KOPT-K1 (cell line): ENCODE results near the gene XCR1.
"Not testable (repeated sequence)": the region's sequence is repeated elsewhere in the genome, so short reads cannot be mapped to it uniquely, and the experiment has no call there.

Source experiments
- H3K27ac ChIP-seq: fragments of 200-600 bp; sonication (generic); 2 replicates; pipeline ENCODE4 v1.5.1; 2016; ENCODE audit warnings: antibody characterized with exemption, mild to moderate bottlenecking, low read depth, low read length; ENCODE audit not compliant: poor library complexity, severe bottlenecking
- H3K36me3 ChIP-seq: fragments of 200-600 bp; sonication (generic); 2 replicates; pipeline ENCODE4 v1.5.1; 2017; ENCODE audit warnings: antibody characterized with exemption, mild to moderate bottlenecking, low read length, moderate library complexity; ENCODE audit not compliant: insufficient read depth
- H3K9me3 ChIP-seq: fragments of 200-600 bp; sonication (generic); 2 replicates; pipeline ENCODE4 v1.5.1; 2017; ENCODE audit warnings: antibody characterized with exemption, low read length, mild to moderate bottlenecking; ENCODE audit not compliant: insufficient read depth, poor library complexity, severe bottlenecking

The XCR1 gene

DNA sequence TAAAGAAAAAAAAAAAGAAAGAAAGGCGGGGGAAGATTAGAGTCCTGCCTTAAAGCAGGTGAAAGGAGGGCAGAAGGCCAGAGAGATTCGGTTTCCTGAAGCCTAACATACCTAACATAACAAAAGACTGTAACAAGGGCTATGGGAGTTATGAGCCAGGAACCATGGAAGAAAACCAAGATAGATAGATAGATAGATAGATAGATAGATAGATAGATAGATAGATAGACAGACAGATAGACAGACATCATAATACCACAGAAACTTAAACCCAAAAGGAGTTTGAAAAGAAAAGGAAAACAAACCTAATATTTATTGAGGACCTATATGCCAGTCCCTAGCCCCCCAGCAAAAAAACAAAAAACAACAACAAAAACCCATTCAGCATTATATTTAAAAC is 29.3 kb downstream of the XCR1 start:
- Histone ChIP-seq H3K9me3 (no peaks in the 10 kb centered on the region), H3K27ac (no peak overlapping the region), H3K36me3 (no peaks in the 10 kb centered on the region)

DNA sequence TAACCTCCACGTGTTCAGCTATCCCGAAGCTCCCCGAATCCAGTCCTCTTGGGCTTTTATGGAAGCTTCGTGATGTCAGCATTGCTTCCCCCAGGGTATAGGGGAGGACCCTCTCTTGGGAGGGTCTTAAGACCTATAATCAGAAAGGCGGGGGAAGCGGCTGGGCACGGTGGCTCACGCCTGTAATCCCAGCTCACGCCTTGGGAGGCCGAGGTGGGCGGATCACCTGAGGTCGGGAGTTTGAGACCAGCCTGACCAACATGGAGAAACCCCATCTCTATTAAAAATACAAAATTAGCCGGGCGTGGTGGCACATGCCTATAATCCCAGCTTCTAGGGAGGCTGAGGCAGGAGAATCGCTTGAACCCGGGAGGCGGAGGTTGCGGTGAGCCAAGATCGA is 29.8 kb downstream of the XCR1 start:
- not testable (repeated sequence) for H3K9me3 ChIP-seq, H3K36me3 ChIP-seq, H3K27ac ChIP-seq

DNA sequence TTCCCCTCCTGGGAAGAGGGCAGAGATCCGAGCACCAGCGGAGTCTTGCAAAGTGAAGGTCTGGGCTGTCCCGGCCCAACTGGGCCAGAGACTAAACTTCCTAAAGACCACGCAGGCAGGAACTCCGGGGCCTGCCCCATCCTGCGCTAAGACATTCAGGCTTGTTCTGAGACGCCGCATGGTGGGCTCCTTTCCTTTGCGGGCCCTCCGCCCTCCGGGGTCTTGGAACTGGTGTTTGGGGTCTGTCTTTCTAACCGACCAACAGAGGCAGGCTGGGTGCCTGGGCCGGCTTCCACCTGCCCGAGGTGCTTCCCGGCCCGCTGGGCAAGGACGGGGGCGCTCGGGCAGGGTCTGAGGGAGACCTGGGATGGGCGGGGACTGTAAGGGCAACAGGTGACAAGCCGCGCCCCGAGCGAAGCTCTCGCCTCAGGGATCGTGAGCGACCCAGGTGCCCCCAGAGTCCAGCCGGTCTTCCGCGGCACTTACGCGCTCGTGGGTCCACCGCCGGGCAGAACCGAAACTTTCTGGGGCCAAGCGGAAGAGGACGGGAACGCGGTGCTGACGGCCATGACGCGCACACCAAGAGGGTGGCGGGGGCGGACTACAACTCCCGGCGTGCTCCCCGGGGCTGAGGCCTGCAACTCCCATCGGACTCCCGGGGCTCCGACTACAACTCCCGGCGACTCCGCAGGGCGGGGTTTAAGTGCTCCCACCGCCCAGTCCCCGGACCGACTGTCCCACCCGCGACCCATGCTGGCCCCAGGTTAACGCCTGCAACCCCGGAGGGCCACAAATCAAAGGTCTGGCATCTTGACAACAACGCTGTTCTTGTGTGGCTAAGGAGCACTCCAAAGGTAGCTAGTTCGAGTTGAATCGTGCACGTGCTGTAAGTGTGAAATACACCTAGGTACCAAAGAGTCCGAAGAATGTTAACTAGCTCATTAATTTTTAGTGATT is 31.8 kb downstream of the XCR1 start, which contains the start of gene FYCO1:
TSS of gene FYCO1 (minus strand) at position 589 of the 957 bp plus-strand sequence. CDS start 10,914 bp downstream, outside the sequence.
- H3K27ac ChIP-seq, result peak within 1 kb of the TSS; percentile 90
- H3K9me3 ChIP-seq, result no peaks in the 10 kb centered on the region
- H3K36me3 ChIP-seq, result peaks cover 7% of the 10 kb centered on the region; the same call in 1 of the 2 replicates

DNA sequence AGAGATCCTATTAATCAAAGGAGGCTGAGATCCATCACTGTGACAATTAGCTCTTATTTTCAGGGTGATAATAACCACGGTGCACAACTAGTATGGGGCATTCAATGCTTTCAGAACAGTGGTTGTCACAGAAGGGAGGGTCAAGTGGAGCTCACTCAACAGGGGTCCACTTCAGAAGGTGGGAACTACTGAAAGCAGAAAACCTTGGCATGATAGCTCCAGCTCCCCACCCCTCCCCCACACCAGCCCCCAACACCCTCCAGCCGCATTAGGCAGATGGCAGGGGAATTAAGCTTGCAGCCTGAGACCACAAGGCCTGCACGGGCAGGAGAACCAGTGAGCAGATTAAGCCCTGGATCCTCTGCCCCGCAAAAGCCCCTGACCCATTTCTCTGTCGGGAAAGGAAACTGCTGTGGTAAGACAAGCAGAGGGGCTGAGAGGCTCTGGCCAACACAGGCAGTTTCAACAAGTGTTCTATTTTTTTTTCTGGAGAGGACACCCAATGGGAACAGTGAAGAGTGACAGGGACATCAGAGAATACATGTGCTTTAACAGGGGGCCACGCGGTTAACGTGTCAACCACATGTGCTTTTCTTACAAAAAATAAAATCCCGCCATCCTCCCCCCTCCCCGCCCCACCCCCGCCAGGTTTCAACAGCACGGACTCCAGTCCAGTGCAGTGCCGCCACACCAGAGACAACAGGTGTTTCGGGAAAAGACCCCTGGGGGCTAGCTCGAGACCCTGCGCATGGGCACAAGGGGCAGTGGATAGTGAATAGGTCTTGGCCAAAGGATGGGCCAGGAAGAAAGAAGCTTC is 32.7 kb downstream of the XCR1 start:
- peaks cover 10% of the 10 kb centered on the region; the same call in 1 of the 2 replicates for H3K36me3 ChIP-seq
- peak overlapping the region; percentile 90 for H3K27ac ChIP-seq
- H3K9me3 ChIP-seq, result no peaks in the 10 kb centered on the region

- H3K9me3 ChIP-seq, result no peaks in the 10 kb centered on the region
- peak overlapping the region; percentile 90 for H3K27ac ChIP-seq
- peaks cover 15% of the 10 kb centered on the region; the same call in 1 of the 2 replicates for H3K36me3 ChIP-seq
Measured at GRCh38 chr3:45993421-45994027, 33.8 kb downstream of the XCR1 start.

GRCh38 chr3:45992821-45993221 is 34.5 kb downstream of the XCR1 start:
- H3K27ac ChIP-seq, result peak overlapping the region; percentile 90
- H3K9me3 ChIP-seq, result no peaks in the 10 kb centered on the region
- peaks cover 18% of the 10 kb centered on the region; the same call in 1 of the 2 replicates for H3K36me3 ChIP-seq

DNA sequence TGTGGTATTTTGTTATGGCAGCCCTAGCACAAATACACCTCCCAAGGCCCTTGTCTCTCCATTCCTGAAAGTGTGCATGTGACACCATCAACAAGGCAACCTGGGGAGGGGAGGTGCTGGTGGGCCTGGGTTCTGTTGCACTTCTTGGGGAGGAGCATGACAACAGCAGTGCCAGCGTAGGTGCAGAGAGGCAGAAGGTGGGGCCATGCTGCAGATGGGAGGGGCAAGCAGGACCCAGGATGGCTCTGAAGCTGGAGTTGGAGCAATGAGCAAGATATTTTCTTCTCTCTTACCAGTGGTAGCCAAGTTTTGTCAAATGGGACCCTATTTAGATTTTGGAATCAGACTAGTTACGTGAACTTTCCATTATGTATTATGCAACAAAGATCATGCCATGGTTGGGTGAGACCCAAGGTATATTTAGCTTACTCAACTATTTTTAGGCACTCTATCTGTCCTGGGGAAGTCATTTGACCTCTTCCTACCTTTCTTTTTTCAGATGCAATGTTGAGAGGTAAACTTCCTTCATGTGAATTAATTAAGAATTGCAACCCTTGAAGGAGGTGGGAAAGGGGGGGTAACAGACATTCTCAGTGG is 35.1 kb downstream of the XCR1 start:
- Histone ChIP-seq H3K36me3 (peaks cover 23% of the 10 kb centered on the region; the same call in 1 of the 2 replicates), H3K27ac (peak overlapping the region; percentile 90), H3K9me3 (no peaks in the 10 kb centered on the region)

DNA sequence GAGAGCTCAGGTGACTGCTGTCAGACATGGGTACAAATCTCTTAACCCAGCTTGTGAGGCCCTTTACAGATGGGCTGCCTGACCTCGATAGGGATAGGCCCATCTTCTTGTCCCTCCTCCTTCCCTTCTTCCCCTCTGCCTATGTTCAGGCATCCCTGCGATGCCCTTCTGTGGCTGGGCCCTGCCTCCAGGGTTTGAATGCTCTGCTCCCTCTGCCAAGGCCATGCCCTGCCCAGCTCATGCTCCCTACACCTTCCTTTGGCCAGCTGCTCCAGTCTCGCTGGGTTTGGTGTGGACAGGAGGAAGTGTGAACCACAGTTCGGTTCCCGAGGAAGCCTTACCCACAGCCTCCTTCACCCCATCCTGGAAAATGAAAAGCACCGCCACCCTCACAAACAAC is 35.9 kb downstream of the XCR1 start:
- peaks cover 24% of the 10 kb centered on the region; the same call in 1 of the 2 replicates for H3K36me3 ChIP-seq
- no peaks in the 10 kb centered on the region for H3K9me3 ChIP-seq
- peak overlapping the region; percentile 26 for H3K27ac ChIP-seq

- Histone ChIP-seq H3K27ac (peak overlapping the region; percentile 19), H3K36me3 (peaks cover 26% of the 10 kb centered on the region)
Measured at GRCh38 chr3:45990181-45990580, 37.1 kb downstream of the XCR1 start.

GRCh38 chr3:45988804-45989203 is 38.5 kb downstream of the XCR1 start:
- Histone ChIP-seq H3K36me3 (peaks cover 39% of the 10 kb centered on the region), H3K27ac (no peak overlapping the region), H3K9me3 (no peaks in the 10 kb centered on the region)

More at GRCh38 chr3:45990181-45990580, 37.1 kb downstream of the XCR1 start:
- H3K9me3 ChIP-seq, result no peaks in the 10 kb centered on the region

- Histone ChIP-seq H3K9me3 (no peaks in the 10 kb centered on the region), H3K36me3 (peaks cover 44% of the 10 kb centered on the region), H3K27ac (peak overlapping the region; percentile 29)
Measured at GRCh38 chr3:45988362-45988761, 38.9 kb downstream of the XCR1 start.

- Histone ChIP-seq H3K27ac (peak overlapping the region; percentile 29), H3K9me3 (no peaks in the 10 kb centered on the region), H3K36me3 (peaks cover 51% of the 10 kb centered on the region)
Measured at GRCh38 chr3:45987368-45988291, 39.7 kb downstream of the XCR1 start.

- no peaks in the 10 kb centered on the region for H3K9me3 ChIP-seq
- H3K36me3 ChIP-seq, result peaks cover 60% of the 10 kb centered on the region
- peak overlapping the region; percentile 4 for H3K27ac ChIP-seq
Measured at GRCh38 chr3:45986303-45986982, 40.8 kb downstream of the XCR1 start.
